ENCODE data around the gene HAPSTR1. TPM values are rescaled to one million over a fixed set of nuclear protein-coding genes. Genes with fewer than 3 reads are reported as not detected.

Gene HAPSTR1
- total and polyA plus RNA-seq, 2 of the 13 experiments (the other 11 are each of a cell fraction or from before 2014, with no cell fraction given), result 25.2 to 83.2 TPM

DNA sequence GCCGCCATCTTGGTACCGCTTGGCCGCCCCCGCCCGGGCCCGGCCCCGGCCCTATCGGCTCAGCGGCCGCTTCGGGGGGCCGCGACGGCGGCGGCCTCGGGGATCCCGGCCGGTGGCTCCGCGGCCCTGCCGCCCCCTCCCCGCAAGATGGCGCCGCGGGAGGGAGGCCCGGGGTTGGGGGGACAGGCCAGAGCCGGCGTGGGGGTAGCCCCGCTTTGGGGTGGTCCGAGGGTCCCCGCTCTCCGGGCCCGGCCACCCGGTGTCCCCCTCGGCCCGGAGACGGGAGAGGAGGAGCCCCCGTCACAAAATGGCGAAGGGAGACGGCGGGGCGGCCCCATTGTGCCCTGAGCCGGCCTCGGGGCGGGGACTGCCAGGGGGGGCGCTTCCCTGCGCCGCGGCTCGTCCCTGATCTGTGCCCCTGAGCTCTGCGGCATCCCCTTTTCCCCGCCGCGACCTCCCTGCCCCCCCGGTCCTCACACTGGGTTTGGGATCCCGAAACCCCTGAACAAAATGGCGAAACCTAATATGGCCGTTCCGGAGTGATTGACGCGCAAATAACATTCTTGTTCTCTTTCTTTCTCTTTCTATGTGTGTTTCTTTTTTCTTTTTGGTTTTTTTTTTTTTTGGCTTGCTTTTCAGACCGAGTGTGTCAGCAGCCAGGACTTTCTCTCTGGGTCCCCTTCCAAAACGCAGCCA lies 986 bp downstream of the HAPSTR1 start (continued):
- TF ChIP-seq, protein P1, sequence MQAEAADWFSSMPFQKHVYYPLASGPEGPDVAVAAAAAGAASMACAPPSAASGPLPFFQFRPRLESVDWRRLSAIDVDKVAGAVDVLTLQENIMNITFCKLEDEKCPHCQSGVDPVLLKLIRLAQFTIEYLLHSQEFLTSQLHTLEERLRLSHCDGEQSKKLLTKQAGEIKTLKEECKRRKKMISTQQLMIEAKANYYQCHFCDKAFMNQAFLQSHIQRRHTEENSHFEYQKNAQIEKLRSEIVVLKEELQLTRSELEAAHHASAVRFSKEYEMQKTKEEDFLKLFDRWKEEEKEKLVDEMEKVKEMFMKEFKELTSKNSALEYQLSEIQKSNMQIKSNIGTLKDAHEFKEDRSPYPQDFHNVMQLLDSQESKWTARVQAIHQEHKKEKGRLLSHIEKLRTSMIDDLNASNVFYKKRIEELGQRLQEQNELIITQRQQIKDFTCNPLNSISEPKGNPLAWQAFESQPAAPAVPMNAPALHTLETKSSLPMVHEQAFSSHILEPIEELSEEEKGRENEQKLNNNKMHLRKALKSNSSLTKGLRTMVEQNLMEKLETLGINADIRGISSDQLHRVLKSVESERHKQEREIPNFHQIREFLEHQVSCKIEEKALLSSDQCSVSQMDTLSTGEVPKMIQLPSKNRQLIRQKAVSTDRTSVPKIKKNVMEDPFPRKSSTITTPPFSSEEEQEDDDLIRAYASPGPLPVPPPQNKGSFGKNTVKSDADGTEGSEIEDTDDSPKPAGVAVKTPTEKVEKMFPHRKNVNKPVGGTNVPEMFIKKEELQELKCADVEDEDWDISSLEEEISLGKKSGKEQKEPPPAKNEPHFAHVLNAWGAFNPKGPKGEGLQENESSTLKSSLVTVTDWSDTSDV (CRISPR knock-in tag; IDR thresholded peaks at IDR 0.05), result no peak
- TF ChIP-seq, protein P2, sequence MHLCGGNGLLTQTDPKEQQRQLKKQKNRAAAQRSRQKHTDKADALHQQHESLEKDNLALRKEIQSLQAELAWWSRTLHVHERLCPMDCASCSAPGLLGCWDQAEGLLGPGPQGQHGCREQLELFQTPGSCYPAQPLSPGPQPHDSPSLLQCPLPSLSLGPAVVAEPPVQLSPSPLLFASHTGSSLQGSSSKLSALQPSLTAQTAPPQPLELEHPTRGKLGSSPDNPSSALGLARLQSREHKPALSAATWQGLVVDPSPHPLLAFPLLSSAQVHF (CRISPR knock-in tag; IDR thresholded peaks at IDR 0.05), result no peak
- TF ChIP-seq NAIF1 (CRISPR knock-in tag; IDR thresholded peaks at IDR 0.05; ENCODE audit: borderline replicate concordance) (0 out of 2 replicates have a peak, but pooled peaks have one; percentile 47), ZNF225 (CRISPR knock-in tag; IDR thresholded peaks at IDR 0.05) (peak; percentile 31; the same call in 1 of the 2 replicates), SAP130 (CRISPR knock-in tag; IDR thresholded peaks at IDR 0.05; ENCODE audit: low read depth) (peak; percentile 61), ADNP (CRISPR knock-in tag; IDR thresholded peaks at IDR 0.05) (no peak), ZNF773 (CRISPR knock-in tag; IDR thresholded peaks at IDR 0.05; ENCODE audit: borderline replicate concordance) (no peak), ZNF766 (CRISPR knock-in tag; IDR thresholded peaks at IDR 0.05; ENCODE audit: borderline replicate concordance) (no peak), NFKBIZ (CRISPR knock-in tag; IDR thresholded peaks at IDR 0.05) (0 out of 2 replicates have a peak, but pooled peaks have one; percentile 40), ZFP82 (CRISPR knock-in tag; IDR thresholded peaks at IDR 0.05; ENCODE audit: borderline replicate concordance) (0 out of 2 replicates have a peak, but pooled peaks have one; percentile 20), FLYWCH1 (CRISPR knock-in tag; IDR thresholded peaks at IDR 0.05) (0 out of 2 replicates have a peak, but pooled peaks have one; percentile 59), ZMAT3 (CRISPR knock-in tag; conservative IDR thresholded peaks at IDR 0.05) (0 out of 2 replicates have a peak, but pooled peaks have one; percentile 25), SMAD3 (CRISPR knock-in tag; IDR thresholded peaks at IDR 0.05) (no peak), ARID2 (CRISPR knock-in tag; IDR thresholded peaks at IDR 0.05; ENCODE audit: borderline replicate concordance) (no peak), SIX1 (CRISPR knock-in tag; IDR thresholded peaks at IDR 0.05; ENCODE audit: borderline replicate concordance) (no peak), REPIN1 (CRISPR knock-in tag; IDR thresholded peaks at IDR 0.05; ENCODE audit: borderline replicate concordance, low read depth) (no peak), CREM (IDR thresholded peaks at IDR 0.05) (no peak), CREM (CRISPR knock-in tag; IDR thresholded peaks at IDR 0.05) (peak; percentile 54; the same call in 1 of the 2 replicates), TARDBP (CRISPR knock-in tag; IDR thresholded peaks at IDR 0.05) (no peak)
- TF ChIP-seq, protein P3, sequence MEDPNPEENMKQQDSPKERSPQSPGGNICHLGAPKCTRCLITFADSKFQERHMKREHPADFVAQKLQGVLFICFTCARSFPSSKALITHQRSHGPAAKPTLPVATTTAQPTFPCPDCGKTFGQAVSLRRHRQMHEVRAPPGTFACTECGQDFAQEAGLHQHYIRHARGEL (CRISPR knock-in tag; IDR thresholded peaks at IDR 0.05), result no peak
- TF ChIP-seq, protein P4, sequence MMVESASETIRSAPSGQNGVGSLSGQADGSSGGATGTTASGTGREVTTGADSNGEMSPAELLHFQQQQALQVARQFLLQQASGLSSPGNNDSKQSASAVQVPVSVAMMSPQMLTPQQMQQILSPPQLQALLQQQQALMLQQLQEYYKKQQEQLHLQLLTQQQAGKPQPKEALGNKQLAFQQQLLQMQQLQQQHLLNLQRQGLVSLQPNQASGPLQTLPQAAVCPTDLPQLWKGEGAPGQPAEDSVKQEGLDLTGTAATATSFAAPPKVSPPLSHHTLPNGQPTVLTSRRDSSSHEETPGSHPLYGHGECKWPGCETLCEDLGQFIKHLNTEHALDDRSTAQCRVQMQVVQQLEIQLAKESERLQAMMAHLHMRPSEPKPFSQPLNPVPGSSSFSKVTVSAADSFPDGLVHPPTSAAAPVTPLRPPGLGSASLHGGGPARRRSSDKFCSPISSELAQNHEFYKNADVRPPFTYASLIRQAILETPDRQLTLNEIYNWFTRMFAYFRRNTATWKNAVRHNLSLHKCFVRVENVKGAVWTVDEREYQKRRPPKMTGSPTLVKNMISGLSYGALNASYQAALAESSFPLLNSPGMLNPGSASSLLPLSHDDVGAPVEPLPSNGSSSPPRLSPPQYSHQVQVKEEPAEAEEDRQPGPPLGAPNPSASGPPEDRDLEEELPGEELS (CRISPR knock-in tag; IDR thresholded peaks at IDR 0.05), result no peak
- TF ChIP-seq, protein P5, sequence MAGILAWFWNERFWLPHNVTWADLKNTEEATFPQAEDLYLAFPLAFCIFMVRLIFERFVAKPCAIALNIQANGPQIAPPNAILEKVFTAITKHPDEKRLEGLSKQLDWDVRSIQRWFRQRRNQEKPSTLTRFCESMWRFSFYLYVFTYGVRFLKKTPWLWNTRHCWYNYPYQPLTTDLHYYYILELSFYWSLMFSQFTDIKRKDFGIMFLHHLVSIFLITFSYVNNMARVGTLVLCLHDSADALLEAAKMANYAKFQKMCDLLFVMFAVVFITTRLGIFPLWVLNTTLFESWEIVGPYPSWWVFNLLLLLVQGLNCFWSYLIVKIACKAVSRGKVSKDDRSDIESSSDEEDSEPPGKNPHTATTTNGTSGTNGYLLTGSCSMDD (CRISPR knock-in tag; IDR thresholded peaks at IDR 0.05), result no peak
- TF ChIP-seq, protein P6, sequence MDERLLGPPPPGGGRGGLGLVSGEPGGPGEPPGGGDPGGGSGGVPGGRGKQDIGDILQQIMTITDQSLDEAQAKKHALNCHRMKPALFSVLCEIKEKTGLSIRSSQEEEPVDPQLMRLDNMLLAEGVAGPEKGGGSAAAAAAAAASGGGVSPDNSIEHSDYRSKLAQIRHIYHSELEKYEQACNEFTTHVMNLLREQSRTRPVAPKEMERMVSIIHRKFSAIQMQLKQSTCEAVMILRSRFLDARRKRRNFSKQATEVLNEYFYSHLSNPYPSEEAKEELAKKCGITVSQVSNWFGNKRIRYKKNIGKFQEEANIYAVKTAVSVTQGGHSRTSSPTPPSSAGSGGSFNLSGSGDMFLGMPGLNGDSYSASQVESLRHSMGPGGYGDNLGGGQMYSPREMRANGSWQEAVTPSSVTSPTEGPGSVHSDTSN (CRISPR knock-in tag; IDR thresholded peaks at IDR 0.05), result peak; percentile 56; the same call in 1 of the 2 replicates
